Neural progenitor cell (in vitro differentiated cells): ENCODE results near the gene FAM3B.

Experiments used
- CTCF ChIP-seq: fragments of 200-600 bp; sonication (generic); IDR thresholded peaks from 2 replicates; pipeline ENCODE4 v1.5.1; 2017; ENCODE audit warnings: antibody characterized with exemption, mild to moderate bottlenecking
- EZH2 ChIP-seq: fragments of 200-600 bp; sonication (generic); IDR thresholded peaks from 2 replicates; pipeline ENCODE4 v1.6.1; 2017; ENCODE audit warnings: antibody characterized with exemption, mild to moderate bottlenecking, moderate library complexity

GRCh38 chr21:41289431-41289830 lies 27.2 kb upstream of the FAM3B start:
- TF ChIP-seq CTCF (no peak), EZH2 (no peak)
